Sigmoid colon (tissue), 7 donors: ENCODE results near the gene PFDN1. TPM values are rescaled to one million over a fixed set of nuclear protein-coding genes. Genes with fewer than 3 reads are reported as not detected.

Experiments
- DNase-seq: peaks from one replicate; pipeline ENCODE4 v3.0.0-alpha.2; 2019
- H3K27ac ChIP-seq, 4 donors: fragments of 200-600 bp; sonication (generic); one replicate each; pipeline ENCODE4 v1.5.1; 2016 to 2019; ENCODE audit warnings: mild to moderate bottlenecking in 1 of 4
- H3K27me3 ChIP-seq, 3 donors: fragments of 200-600 bp; sonication (generic); one replicate each; pipeline ENCODE4 v1.5.1; 2019; ENCODE audit warnings: mild to moderate bottlenecking in 1 of 3
- H3K36me3 ChIP-seq, 4 donors: fragments of 200-600 bp; sonication (generic); one replicate each; pipeline ENCODE4 v1.5.1; 2016 to 2019
- H3K4me1 ChIP-seq, 4 donors: fragments of 200-600 bp; sonication (generic); one replicate each; pipeline ENCODE4 v1.5.1; 2017 to 2019
- H3K4me3 ChIP-seq, 4 donors: fragments of 200-600 bp; sonication (generic); one replicate each; pipeline ENCODE4 v1.5.1; 2017 to 2019; ENCODE audit warnings: mild to moderate bottlenecking in 2 of 4, moderate library complexity in 1 of 4
- H3K9me3 ChIP-seq, 4 donors: fragments of 200-600 bp in 3 of 4; sonication (generic) in 3 of 4; one replicate each; pipeline versions ENCODE4 v1.5.1 to v1.6.1; 2013 to 2019
- CTCF ChIP-seq, 4 experiments: fragments of 450-650 bp in 3 of 4; fragments of 200-600 bp in 1 of 4; IDR thresholded peaks; one replicate each; pipeline ENCODE4 v1.5.1; 2016 to 2019; ENCODE audit warnings: antibody characterized with exemption in 4 of 4, mild to moderate bottlenecking in 3 of 4, moderate library complexity in 2 of 4
- EP300 ChIP-seq, 4 donors: sonication (generic); formaldehyde crosslinking; IDR thresholded peaks; one replicate each; pipeline ENCODE4 v1.6.1; 2017; ENCODE audit warnings: antibody characterized with exemption in 4 of 4
- POLR2A ChIP-seq, 2 donors: fragments of 450-650 bp; IDR thresholded peaks; one replicate each; pipeline ENCODE4 v1.6.1; 2016; ENCODE audit warnings: antibody characterized with exemption in 2 of 2, mild to moderate bottlenecking in 2 of 2, moderate library complexity in 2 of 2
- POLR2AphosphoS5 ChIP-seq, 4 donors: sonication (generic); formaldehyde crosslinking; IDR thresholded peaks; one replicate each; pipeline ENCODE4 v1.6.1; 2017; ENCODE audit warnings: antibody characterized with exemption in 4 of 4
- WGBS, 2 donors: extraction: QIAGEN DNeasy Blood & Tissue Kit; methylation state at CpG; one replicate each; pipeline ENCODE4 v1.1.7; 2013; 5-methylcytosine and 5-hydroxymethylcytosine counted together
- intact Hi-C: fragments of 100-400 bp; cut with DNase I; formaldehyde crosslinking; loops from one replicate; pipeline ENCODE4 v1.15.1; 2023
- polyA plus RNA-seq, 3 donors: library from polyadenylated mRNA; stranded (reverse); fragments of 200-250 nt; gene quantifications; one replicate each; pipeline ENCODE4 v1.2.3, GENCODE V29; 2013
- total RNA-seq, 4 donors: library from RNA; depleted of rRNA; stranded (reverse); fragments of >200 nt; gene quantifications; one replicate each; pipeline ENCODE4 v1.1.0, GENCODE V29; 2016
- donor health status: healthy with polysubstance abuse.
- donor health status: Bipolar disorder and iron deficiency.
- donor health status: healthy.

PFDN1 gene
- total and polyA plus RNA-seq, 7 donors = 61.8 to 159 (median 88.2) TPM

DNA sequence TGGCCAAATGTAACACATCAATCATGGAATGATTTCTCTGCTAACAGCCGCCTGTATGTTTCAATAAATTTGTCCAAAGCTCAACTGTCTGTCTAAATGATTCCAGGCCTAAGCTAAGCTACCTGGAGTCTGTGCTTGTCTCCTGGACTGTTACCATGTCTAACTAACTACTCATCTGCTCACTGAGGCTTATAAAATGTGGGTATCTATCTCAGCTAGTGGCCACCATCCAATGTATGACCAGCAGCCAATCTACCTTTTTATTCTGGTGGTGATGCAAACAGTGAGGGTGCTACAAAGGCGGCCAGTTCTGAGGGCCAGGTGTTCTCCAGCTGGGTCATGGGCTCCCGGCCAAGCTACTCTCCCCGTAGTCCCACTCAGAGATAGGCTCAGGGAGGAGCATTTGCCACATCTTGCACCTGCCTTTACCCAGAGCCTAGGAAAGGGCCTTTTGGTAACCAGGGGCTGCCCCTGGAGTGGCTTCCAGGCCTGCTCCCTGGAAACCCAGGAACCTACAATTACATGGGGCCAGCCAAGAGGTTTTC is 59.1 kb downstream of the PFDN1 start:
- H3K4me3 ChIP-seq = no peak overlapping the region
- intact Hi-C loops = loop anchor here (1.0 to 10.0 kb wide), 7 partner anchors 59 to 461 kb away; partner anchors contain the start of genes CYSTM1, HBEGF, PFDN1 and SRA1
- 39 to 76% methylated on average over 4 of the region's 4 CpGs for WGBS, 2 donors
- no peak for TF ChIP-seq EP300 (IDR thresholded peaks at IDR 0.05)
- no peak for TF ChIP-seq POLR2AphosphoS5 (IDR thresholded peaks at IDR 0.05)
- TF ChIP-seq POLR2A (IDR thresholded peaks at IDR 0.05) = no peak
- no peak for TF ChIP-seq CTCF (IDR thresholded peaks at IDR 0.05)
- peak overlapping the region in 3 of 4 donors; percentile 77 to 91 (median 82) for H3K27ac ChIP-seq
- H3K27me3 ChIP-seq = no peaks in the 10 kb centered on the region
- H3K4me1 ChIP-seq = peaks cover 0 to 93% (median 81%) of the 10 kb centered on the region in 4 donors
- DNase-seq = peak; percentile 70
- H3K36me3 ChIP-seq = peaks cover 0 to 8% (median 0%) of the 10 kb centered on the region in 4 donors
- no peaks in the 10 kb centered on the region for H3K9me3 ChIP-seq

- no peak for TF ChIP-seq CTCF (IDR thresholded peaks at IDR 0.05)
- TF ChIP-seq EP300 (IDR thresholded peaks at IDR 0.05) = no peak
- TF ChIP-seq POLR2A (IDR thresholded peaks at IDR 0.05) = no peak
- TF ChIP-seq POLR2AphosphoS5 (IDR thresholded peaks at IDR 0.05) = no peak
- Histone ChIP-seq H3K4me1 (peaks cover 0 to 88% (median 77%) of the 10 kb centered on the region in 4 donors), H3K4me3 (no peak overlapping the region), H3K36me3 (peaks cover 0 to 8% (median 0%) of the 10 kb centered on the region in 4 donors), H3K27me3 (no peaks in the 10 kb centered on the region), H3K9me3 (no peaks in the 10 kb centered on the region), H3K27ac (peak overlapping the region in 3 of 4 donors; percentile 81 to 91 (median 82))
- DNase-seq = no peak
- intact Hi-C loops = loop anchor here (2.0 to 10.0 kb wide), 4 partner anchors 60 to 462 kb away; partner anchors contain the start of genes CYSTM1, PFDN1, SRA1 and ZMAT2
- WGBS, 2 donors = 66 to 87% methylated on average over 4 of the region's 4 CpGs
Measured at GRCh38 chr5:140242890-140243585, 59.9 kb downstream of the PFDN1 start.

GRCh38 chr5:140242099-140242498 is 60.8 kb downstream of the PFDN1 start:
- no peak for DNase-seq
- WGBS, 2 donors = 74 to 86% methylated on average over 5 of the region's 5 CpGs
- intact Hi-C loops = loop anchor here (2.0 to 10.0 kb wide), 4 partner anchors 61 to 463 kb away; partner anchors contain the start of genes CYSTM1, PFDN1, SRA1 and ZMAT2
- TF ChIP-seq CTCF (IDR thresholded peaks at IDR 0.05) = no peak
- TF ChIP-seq POLR2A (IDR thresholded peaks at IDR 0.05) = no peak
- no peak for TF ChIP-seq POLR2AphosphoS5 (IDR thresholded peaks at IDR 0.05)
- no peak for TF ChIP-seq EP300 (IDR thresholded peaks at IDR 0.05)
- H3K27me3 ChIP-seq = no peaks in the 10 kb centered on the region
- H3K9me3 ChIP-seq = no peaks in the 10 kb centered on the region
- H3K27ac ChIP-seq = peak overlapping the region; percentile 67 to 91 (median 82)
- no peak overlapping the region for H3K4me3 ChIP-seq
- peaks cover 0 to 80% (median 73%) of the 10 kb centered on the region in 4 donors for H3K4me1 ChIP-seq
- H3K36me3 ChIP-seq = peaks cover 0 to 8% (median 0%) of the 10 kb centered on the region in 4 donors

DNA sequence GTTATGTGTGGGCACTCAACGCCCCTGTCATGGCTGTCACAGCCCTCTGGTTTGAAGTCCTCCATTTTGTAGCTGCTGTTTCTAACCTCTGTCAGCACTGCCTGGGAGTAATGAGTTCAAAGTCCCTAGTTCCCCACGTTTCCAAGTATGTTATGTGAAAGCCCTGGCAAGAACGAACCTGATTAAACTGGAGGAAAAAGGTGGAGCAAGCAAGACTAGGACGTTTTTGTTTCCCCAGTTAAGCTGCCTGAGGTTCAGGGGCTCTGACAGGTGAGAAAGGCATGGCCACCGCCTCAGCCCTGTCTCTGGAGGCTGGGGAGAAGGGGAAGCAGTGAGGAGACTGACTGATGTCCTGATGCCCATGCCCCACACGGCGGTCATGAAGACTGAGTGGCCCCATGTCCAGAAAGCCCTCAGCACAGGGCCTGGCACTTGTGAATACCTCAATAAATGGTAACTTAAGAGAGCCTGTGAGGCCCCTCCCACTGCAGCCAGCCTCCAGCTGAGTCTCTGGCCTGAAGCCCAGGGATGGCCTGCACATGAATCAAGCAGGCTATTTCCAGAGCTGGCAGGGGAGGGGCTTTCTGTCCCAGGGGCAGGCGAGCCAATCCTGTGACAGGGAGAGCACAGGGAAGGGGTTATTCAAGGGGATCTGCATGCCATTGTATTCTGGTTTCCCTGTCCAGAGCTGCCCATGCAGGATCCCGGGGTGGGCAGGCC is 61.8 kb downstream of the PFDN1 start:
- peaks cover 0 to 8% (median 0%) of the 10 kb centered on the region in 4 donors for H3K36me3 ChIP-seq
- peak overlapping the region; percentile 67 to 91 (median 82) for H3K27ac ChIP-seq
- peak; percentile 97 for DNase-seq
- WGBS, 2 donors = 11 to 51% methylated on average over 9 of the region's 9 CpGs
- peaks cover 0 to 71% (median 63%) of the 10 kb centered on the region in 4 donors for H3K4me1 ChIP-seq
- H3K9me3 ChIP-seq = no peaks in the 10 kb centered on the region
- TF ChIP-seq POLR2AphosphoS5 (IDR thresholded peaks at IDR 0.05) (peak; percentile 51 to 86 (median 76)), CTCF (IDR thresholded peaks at IDR 0.05) (no peak), EP300 (IDR thresholded peaks at IDR 0.05) (peak in 2 of 4 donors; percentile 61 to 71)
- no peaks in the 10 kb centered on the region for H3K27me3 ChIP-seq
- no peak overlapping the region for H3K4me3 ChIP-seq
- intact Hi-C loops = loop anchor here (5.0 to 10.0 kb wide), 3 partner anchors 64 to 464 kb away; partner anchors contain the start of genes CYSTM1, SRA1 and ZMAT2
